Ectodermal cell (in vitro differentiated cells): ENCODE data around the gene PRMT7.

Experiments used
- H3K27ac ChIP-seq: 2 replicates; pipeline ENCODE4 v1.7.0; 2013; ENCODE audit warnings: mild to moderate bottlenecking, low read depth, low read length; ENCODE audit not compliant: insufficient read depth, poor library complexity, severe bottlenecking
- H3K27me3 ChIP-seq: 2 replicates; pipeline ENCODE4 v1.7.0; 2013; ENCODE audit warnings: mild to moderate bottlenecking, low read length; ENCODE audit not compliant: insufficient read depth, control insufficient read depth, poor library complexity, severe bottlenecking
- H3K36me3 ChIP-seq: one replicate; pipeline ENCODE4 v1.7.0; 2013; ENCODE audit warnings: low read length; ENCODE audit not compliant: control insufficient read depth, insufficient read depth
- H3K4me1 ChIP-seq: one replicate; pipeline ENCODE4 v1.7.0; 2013; ENCODE audit warnings: low read length; ENCODE audit not compliant: control insufficient read depth, insufficient read depth
- H3K4me3 ChIP-seq: 2 replicates; pipeline ENCODE4 v1.7.0; 2013; ENCODE audit warnings: low read depth, low read length, control low read depth; ENCODE audit not compliant: insufficient read depth
- H3K9me3 ChIP-seq: 2 replicates; pipeline ENCODE4 v1.7.0; 2013; ENCODE audit warnings: mild to moderate bottlenecking, low read length, moderate library complexity; ENCODE audit not compliant: control insufficient read depth
- WGBS, 2 experiments: methylation state at CpG; one replicate each; pipeline ENCODE4 v1.1.7; 2013; ENCODE audit warnings: missing lambda C conversion rate in 2 of 2; 5-methylcytosine and 5-hydroxymethylcytosine counted together

PRMT7 gene

DNA sequence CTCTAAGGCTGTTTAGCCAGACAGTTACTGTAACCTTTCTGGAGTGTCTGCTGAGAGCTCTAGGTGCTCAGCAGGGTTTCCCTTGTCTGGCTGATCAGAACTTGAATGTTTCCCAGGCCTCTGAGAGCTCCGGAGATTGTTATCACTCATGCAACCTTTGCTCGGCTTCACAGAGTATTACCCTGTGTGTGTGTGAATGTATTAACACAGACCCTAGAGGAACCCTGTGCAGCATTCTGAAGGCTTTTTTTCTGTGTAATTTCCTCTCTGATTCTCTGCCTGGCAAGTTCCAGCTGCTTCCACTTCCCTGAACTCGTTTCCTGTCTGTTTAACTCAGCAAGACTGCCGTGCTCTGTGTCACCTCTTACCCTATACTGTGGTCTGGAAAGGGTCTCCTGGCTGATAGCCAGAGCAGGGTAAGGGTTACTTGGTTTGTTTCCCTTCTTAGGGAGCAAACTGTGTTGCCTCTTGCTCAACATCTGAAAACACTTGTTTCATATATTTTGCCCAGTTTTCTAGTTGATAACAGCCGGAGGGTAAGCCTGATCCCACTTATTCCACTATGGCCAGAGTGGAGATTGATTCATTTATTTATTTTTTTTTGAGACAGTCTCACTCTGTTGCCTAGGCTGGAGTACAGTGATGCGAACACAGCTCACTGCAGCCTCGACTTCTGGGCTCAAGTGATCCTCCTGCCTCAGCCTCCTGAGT, 21.7 kb downstream of the PRMT7 start:
- WGBS, 2 experiments = 90 to 93% methylated on average over 7 of the region's 7 CpGs
- Histone ChIP-seq H3K4me3 (no peak overlapping the region), H3K9me3 (no peaks in the 10 kb centered on the region), H3K4me1 (no peaks in the 10 kb centered on the region), H3K27ac (no peak overlapping the region), H3K27me3 (no peaks in the 10 kb centered on the region), H3K36me3 (peaks cover 10% of the 10 kb centered on the region)

DNA sequence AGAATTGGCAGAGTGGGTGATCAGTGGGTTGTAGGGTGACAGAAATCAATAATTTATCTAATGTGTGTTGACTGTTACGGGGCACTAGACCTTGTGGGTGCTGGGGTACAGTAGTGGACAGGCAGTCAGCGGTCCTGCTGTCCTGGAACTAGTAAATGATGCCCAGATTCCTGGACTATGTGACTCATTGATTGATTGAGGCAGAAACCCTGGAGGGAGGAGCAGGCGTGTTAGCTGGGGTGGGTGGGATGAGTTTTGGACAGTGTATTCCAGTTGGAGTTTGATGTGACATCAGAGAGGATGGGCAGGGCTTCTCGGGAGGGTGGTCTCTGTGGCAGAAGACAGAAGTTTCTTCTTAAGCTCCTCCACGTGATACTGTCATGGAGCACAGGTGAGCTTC, 24.4 kb downstream of the PRMT7 start:
- 95 to 96% methylated on average over 5 of the region's 5 CpGs for WGBS, 2 experiments

DNA sequence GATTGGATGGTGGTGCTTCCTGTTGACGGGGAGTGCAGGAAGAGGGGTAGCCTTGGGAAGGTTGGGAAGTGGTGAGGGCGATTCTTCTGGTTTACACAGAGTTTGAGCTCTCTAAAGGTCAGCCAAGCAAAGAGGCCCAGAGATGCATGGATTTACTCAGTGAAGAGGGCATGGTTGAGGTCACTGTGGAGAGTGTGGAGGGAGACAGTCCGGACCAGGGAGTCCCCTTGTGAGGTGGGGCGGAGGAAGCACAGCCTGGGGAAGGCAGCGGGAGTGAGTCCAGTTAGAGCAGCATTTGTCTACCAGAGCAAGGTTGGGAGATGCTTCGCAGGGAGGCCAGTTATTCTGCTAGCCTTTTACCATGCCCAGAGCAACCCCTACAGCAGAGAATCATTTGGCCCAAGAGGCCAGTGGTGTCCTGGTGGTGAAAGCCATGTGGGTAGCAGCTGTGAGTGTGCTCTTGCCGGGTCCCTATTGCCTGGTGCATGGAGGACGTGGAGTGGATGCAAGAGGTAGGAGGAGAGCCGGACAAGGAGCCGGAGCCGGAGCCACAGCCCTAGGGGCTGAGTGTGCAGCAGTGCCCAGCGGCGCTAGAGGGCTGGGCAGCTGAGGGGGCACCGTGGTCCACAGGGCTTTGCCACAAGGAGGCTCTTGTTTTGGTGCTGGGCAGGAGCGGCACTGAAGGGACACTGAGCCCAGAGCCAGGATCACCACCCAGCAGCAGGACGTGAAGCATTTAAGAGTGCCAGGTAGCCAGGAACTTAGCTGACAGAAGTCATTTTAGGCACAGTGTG, 27.7 kb downstream of the PRMT7 start:
- no peak overlapping the region for H3K4me3 ChIP-seq
- H3K4me1 ChIP-seq = no peaks in the 10 kb centered on the region
- H3K27me3 ChIP-seq = no peaks in the 10 kb centered on the region
- peaks cover 36% of the 10 kb centered on the region for H3K36me3 ChIP-seq
- 95 to 96% methylated on average over 16 of the region's 16 CpGs for WGBS, 2 experiments
- no peak overlapping the region for H3K27ac ChIP-seq
- no peaks in the 10 kb centered on the region for H3K9me3 ChIP-seq

More for the DNA sequence above, 24.4 kb downstream of the PRMT7 start:
- H3K36me3 ChIP-seq = peaks cover 23% of the 10 kb centered on the region
- no peak overlapping the region for H3K4me3 ChIP-seq
- no peaks in the 10 kb centered on the region for H3K4me1 ChIP-seq
- H3K27ac ChIP-seq = no peak overlapping the region
- no peaks in the 10 kb centered on the region for H3K27me3 ChIP-seq
- H3K9me3 ChIP-seq = no peaks in the 10 kb centered on the region

DNA sequence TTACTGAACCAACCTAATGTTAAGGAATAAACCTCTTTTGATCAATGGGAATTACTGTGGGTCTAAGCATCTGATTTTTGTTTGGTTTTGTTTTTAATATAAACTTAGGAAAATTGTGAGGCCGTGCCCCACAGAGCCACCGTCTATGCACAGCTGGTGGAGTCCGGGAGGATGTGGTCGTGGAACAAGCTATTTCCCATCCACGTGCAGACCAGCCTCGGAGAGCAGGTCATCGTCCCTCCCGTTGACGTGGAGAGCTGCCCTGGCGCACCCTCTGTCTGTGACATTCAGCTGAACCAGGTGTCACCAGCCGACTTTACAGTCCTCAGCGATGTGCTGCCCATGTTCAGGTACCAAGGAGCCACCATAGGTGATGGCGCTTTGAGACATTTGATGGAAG, 28.4 kb downstream of the PRMT7 start:
- Histone ChIP-seq H3K36me3 (peaks cover 42% of the 10 kb centered on the region), H3K9me3 (no peaks in the 10 kb centered on the region), H3K4me3 (no peak overlapping the region), H3K27me3 (no peaks in the 10 kb centered on the region), H3K4me1 (no peaks in the 10 kb centered on the region), H3K27ac (no peak overlapping the region)
- WGBS, 2 experiments = 96 to 98% methylated on average over 13 of the region's 13 CpGs

DNA sequence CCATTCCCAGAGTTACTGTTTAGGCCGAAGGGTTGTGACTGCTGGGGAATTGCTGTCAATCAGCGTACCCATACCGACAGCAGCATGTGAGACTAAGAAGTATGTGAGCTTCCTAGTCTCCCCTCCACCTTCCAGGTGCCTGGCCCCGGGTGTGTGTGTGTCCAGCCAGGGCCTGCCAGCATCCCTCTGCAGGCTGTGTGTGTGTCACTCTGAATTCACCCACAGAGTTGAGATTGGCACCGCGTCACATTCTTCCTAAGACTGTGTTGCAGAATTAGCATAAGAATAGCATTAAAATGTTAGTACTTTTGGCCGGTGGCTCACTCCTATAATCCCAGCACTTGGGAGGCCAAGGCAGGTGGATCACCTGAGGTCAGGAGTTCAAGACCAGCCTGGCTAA, 31.8 kb downstream of the PRMT7 start:
- H3K4me1 ChIP-seq = no peaks in the 10 kb centered on the region
- no peaks in the 10 kb centered on the region for H3K27me3 ChIP-seq
- no peaks in the 10 kb centered on the region for H3K9me3 ChIP-seq
- no peak overlapping the region for H3K27ac ChIP-seq
- H3K36me3 ChIP-seq = peaks cover 55% of the 10 kb centered on the region
- 79 to 83% methylated on average over 7 of the region's 7 CpGs for WGBS, 2 experiments
- no peak overlapping the region for H3K4me3 ChIP-seq

DNA sequence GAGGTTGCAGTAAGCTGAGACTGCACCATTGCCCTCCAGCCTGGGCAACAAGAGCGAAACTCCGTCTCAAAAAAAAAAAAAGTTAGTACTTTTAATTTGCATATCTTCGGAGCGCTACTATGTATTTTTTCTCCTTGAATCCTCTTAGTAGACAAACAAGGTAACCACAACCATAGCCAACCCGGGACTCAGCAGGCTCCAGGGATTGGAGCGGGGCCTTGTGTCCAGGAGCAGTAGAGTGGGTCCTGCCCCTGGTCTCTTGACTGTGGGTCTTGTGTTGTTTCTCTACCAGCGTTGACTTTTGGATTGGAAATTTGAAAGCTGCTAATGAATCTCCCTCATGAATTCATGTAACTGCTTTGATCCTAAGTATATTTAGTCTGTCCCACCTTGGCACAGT, 32.3 kb downstream of the PRMT7 start:
- no peak overlapping the region for H3K27ac ChIP-seq
- no peak overlapping the region for H3K4me3 ChIP-seq
- 95% methylated on average over 7 of the region's 7 CpGs for WGBS, 2 experiments
- no peaks in the 10 kb centered on the region for H3K9me3 ChIP-seq
- peaks cover 55% of the 10 kb centered on the region for H3K36me3 ChIP-seq
- no peaks in the 10 kb centered on the region for H3K4me1 ChIP-seq
- no peaks in the 10 kb centered on the region for H3K27me3 ChIP-seq

DNA sequence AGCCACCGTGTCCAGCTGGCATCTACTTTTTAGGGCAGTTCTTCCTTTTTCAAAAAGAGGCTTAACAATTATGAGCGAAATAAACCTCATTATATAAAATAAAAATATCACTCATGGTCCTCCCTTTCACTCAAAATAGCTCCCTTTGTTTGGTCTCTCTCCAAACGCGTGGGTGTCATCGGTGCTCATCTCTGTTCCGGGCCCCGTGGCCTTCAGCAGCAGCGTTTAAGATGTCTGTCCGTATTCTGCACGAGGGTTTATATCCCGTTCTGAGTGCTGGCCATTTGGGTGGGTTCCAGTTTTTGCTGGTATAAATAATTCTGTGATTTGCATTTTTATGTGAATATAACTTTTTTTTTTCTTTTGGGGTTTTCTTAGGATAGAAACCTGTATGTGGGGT, 33.4 kb downstream of the PRMT7 start:
- peaks cover 52% of the 10 kb centered on the region for H3K36me3 ChIP-seq
- no peaks in the 10 kb centered on the region for H3K9me3 ChIP-seq
- H3K27me3 ChIP-seq = no peaks in the 10 kb centered on the region
- H3K4me1 ChIP-seq = no peaks in the 10 kb centered on the region
- 94 to 97% methylated on average over 11 of the region's 11 CpGs for WGBS, 2 experiments
- H3K4me3 ChIP-seq = no peak overlapping the region
- H3K27ac ChIP-seq = no peak overlapping the region

DNA sequence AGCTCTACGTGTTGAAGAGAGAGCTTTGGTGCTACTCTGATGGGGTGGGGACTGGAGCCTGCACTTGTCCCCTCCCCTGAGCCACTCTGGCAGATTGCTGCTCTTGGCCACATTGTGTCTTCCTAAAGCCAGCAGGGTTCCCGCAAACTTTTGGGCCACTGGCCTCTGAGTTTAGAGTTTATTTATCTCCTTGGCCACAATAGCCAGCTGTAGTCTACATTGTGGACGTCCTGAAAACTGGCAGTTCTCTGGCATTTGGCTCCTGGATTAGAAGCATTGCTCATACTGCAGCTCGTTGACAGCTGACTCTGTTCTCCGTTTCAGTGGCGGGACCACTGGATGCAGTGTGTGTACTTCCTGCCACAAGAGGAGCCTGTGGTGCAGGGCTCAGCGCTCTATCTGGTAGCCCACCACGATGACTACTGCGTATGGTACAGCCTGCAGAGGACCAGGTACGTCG, 34.6 kb downstream of the PRMT7 start:
- Histone ChIP-seq H3K4me1 (no peaks in the 10 kb centered on the region), H3K27me3 (no peaks in the 10 kb centered on the region), H3K27ac (no peak overlapping the region), H3K36me3 (peaks cover 48% of the 10 kb centered on the region), H3K4me3 (no peak overlapping the region), H3K9me3 (no peaks in the 10 kb centered on the region)
- WGBS, 2 experiments = 92 to 95% methylated on average over 11 of the region's 11 CpGs

DNA sequence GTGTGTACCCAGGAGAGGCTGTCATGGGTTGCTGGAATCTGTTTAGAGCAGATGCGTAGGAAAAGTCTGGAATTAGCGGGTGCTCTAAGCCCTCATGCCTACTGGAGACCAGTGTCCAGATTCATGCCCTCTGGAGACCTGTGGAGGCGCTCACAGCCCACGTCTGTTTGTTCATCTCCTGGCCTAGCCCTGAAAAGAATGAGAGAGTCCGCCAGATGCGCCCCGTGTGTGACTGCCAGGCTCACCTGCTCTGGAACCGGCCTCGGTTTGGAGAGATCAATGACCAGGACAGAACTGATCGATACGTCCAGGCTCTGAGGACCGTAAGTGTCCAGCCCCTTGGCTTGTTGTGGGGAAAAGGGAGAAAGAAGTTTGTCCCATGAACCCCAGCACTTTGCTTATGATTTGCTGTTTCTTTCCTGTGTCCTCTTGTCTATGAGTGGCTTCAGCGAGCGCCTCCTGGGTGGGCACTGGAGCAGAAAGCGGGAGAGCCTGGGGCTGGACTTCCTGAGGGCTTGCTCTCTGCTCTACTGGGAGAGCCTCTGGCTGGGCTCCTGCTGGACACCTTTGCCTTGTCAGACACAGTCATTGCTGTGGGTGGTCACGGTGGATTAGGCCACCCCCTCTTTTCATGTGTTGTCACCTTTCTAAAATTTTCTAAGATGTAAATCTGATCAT, 35.3 kb downstream of the PRMT7 start:
- no peak overlapping the region for H3K27ac ChIP-seq
- H3K4me3 ChIP-seq = no peak overlapping the region
- H3K9me3 ChIP-seq = no peaks in the 10 kb centered on the region
- peaks cover 54% of the 10 kb centered on the region for H3K36me3 ChIP-seq
- no peaks in the 10 kb centered on the region for H3K27me3 ChIP-seq
- 96% methylated on average over 16 of the region's 16 CpGs for WGBS, 2 experiments
- H3K4me1 ChIP-seq = no peaks in the 10 kb centered on the region

DNA sequence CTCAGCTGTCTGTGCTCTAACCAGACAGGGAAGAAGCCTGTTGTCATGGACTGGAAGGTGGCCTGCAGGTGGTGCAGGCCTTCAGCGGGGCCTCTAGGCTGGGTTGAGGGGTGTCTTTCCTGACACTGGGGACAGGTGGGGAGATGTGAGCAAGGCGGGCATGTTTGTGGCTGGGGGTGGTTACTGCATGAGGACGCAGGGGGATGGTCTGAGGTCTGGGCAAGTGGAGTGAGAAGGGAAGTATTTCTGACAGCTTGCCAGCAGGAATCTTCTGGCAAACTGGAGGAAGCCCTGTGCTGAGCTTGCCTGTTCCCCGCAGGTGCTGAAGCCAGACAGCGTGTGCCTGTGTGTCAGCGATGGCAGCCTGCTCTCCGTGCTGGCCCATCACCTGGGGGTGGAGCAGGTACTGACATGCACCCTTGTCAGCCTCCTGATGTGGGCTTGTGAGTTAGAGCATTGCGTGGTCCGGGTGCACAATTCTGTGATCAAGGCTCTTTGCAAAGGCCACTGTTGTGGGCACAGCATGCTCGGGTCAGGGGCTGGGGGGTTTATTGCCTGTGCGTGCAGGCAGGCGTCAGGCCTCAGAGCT, 36.2 kb downstream of the PRMT7 start:
- WGBS, 2 experiments = 96% methylated on average over 12 of the region's 12 CpGs
- Histone ChIP-seq H3K4me1 (no peaks in the 10 kb centered on the region), H3K9me3 (no peaks in the 10 kb centered on the region), H3K4me3 (no peak overlapping the region), H3K36me3 (peaks cover 48% of the 10 kb centered on the region), H3K27ac (no peak overlapping the region), H3K27me3 (no peaks in the 10 kb centered on the region)
